IMR-90 (cell line): ENCODE measurements around the gene GALR1. TPM values are rescaled to one million over a fixed set of nuclear protein-coding genes. Genes with fewer than 3 reads are reported as not detected.

Experiments used
- ATAC-seq: fragments of 200-7000 bp; cut with Tn5 transposase; 2 replicates; pipeline ENCODE4 v1.9.1; 2020; ENCODE audit warnings: low read depth, mild to moderate bottlenecking, moderate library complexity
- BruUV-seq: library from RNA; stranded (reverse); fragments of 400-500 nt; replicated peaks from 2 replicates; lab custom pipeline; 2021; lab: Mats Ljungman, UMichigan
- CTCF ChIA-PET: fragments of 300-600 bp; formaldehyde crosslinking; extraction: SDS; loops from one replicate; lab custom pipeline; 2021; ENCODE audit warnings: antibody characterized with exemption; lab: Yijun Ruan, JAX
- POLR2A ChIA-PET: fragments of 300-600 bp; sonication (Branson Sonifier 250); formaldehyde crosslinking; loops from one replicate; lab custom pipeline; 2022; ENCODE audit warnings: antibody characterized with exemption; ENCODE audit not compliant: unreplicated experiment; lab: Charles Lee
- DNase-seq: peaks from one replicate; pipeline ENCODE4 v3.0.0; 2013
- H2AFZ ChIP-seq: replicated peaks from 2 replicates; pipeline ENCODE3; 2013; ENCODE audit warnings: low read length, mild to moderate bottlenecking; ENCODE audit not compliant: poor library complexity
- H2AK5ac ChIP-seq: 2 replicates; pipeline ENCODE4 v1.6.1; 2013; ENCODE audit warnings: low read depth, low read length, inconsistent platforms
- H2AK9ac ChIP-seq: replicated peaks from 2 replicates; pipeline ENCODE3; 2013; ENCODE audit warnings: mild to moderate bottlenecking, low read depth, low read length, moderate library complexity; ENCODE audit not compliant: poor library complexity
- H2BK120ac ChIP-seq: 2 replicates; pipeline ENCODE4 v1.6.1; 2013; ENCODE audit warnings: low read depth, low read length, inconsistent platforms
- H2BK15ac ChIP-seq: 3 replicates; pipeline ENCODE4 v1.6.1; 2013; ENCODE audit warnings: low read depth, low read length, inconsistent platforms
- H2BK20ac ChIP-seq: 2 replicates; pipeline ENCODE4 v1.6.1; 2013; ENCODE audit warnings: low read depth, mild to moderate bottlenecking, inconsistent platforms, low read length, moderate library complexity
- H2BK5ac ChIP-seq: 2 replicates; pipeline ENCODE4 v1.6.1; 2013; ENCODE audit warnings: mild to moderate bottlenecking, low read depth, low read length, inconsistent platforms; ENCODE audit not compliant: poor library complexity, severe bottlenecking
- H3K14ac ChIP-seq: replicated peaks from 2 replicates; pipeline ENCODE4 v1.6.1; 2013; ENCODE audit warnings: low read depth, low read length, inconsistent platforms
- H3K18ac ChIP-seq: 2 replicates; pipeline ENCODE4 v1.6.1; 2013; ENCODE audit warnings: low read depth, low read length, control low read depth
- H3K23ac ChIP-seq: 2 replicates; pipeline ENCODE4 v1.6.1; 2013; ENCODE audit warnings: low read depth, low read length, inconsistent platforms
- H3K27ac ChIP-seq: 2 replicates; pipeline ENCODE4 v1.5.1; 2013; ENCODE audit warnings: mild to moderate bottlenecking, control low read depth, low read length; ENCODE audit not compliant: insufficient read depth
- H3K27me3 ChIP-seq: 2 replicates; pipeline ENCODE4 v1.6.1; 2013; ENCODE audit warnings: low read length; ENCODE audit not compliant: control insufficient read depth, insufficient read depth
- H3K36me3 ChIP-seq: 2 replicates; pipeline ENCODE4 v1.6.1; 2013; ENCODE audit warnings: low read length, mixed read lengths; ENCODE audit not compliant: control insufficient read depth, insufficient read depth
- H3K4ac ChIP-seq: 2 replicates; pipeline ENCODE4 v1.6.1; 2013; ENCODE audit warnings: low read depth, low read length, inconsistent platforms
- H3K4me1 ChIP-seq: 2 replicates; pipeline ENCODE4 v1.6.1; 2013; ENCODE audit warnings: low read length, mixed read lengths; ENCODE audit not compliant: control insufficient read depth, insufficient read depth
- H3K4me2 ChIP-seq: 2 replicates; pipeline ENCODE4 v1.6.1; 2013; ENCODE audit warnings: low read depth, mild to moderate bottlenecking, control low read depth, low read length, moderate library complexity
- H3K4me3 ChIP-seq: 2 replicates; pipeline ENCODE4 v1.5.1; 2013; ENCODE audit warnings: low read depth, mild to moderate bottlenecking, control low read depth, low read length, moderate library complexity; ENCODE audit not compliant: insufficient read depth
- H3K56ac ChIP-seq: 2 replicates; pipeline ENCODE4 v1.6.1; 2013; ENCODE audit warnings: low read length, inconsistent platforms; ENCODE audit not compliant: insufficient read depth; ENCODE audit errors: extremely low read depth
- H3K79me1 ChIP-seq, 2 experiments: 2 replicates each; pipeline ENCODE4 v1.6.1; 2013; ENCODE audit warnings: low read length in 2 of 2, inconsistent platforms in 1 of 2, low read depth in 1 of 2
- H3K9ac ChIP-seq: 2 replicates; pipeline ENCODE4 v1.6.1; 2013; ENCODE audit warnings: low read depth, low read length, control low read depth
- H3K9me1 ChIP-seq: 2 replicates; pipeline ENCODE4 v1.6.1; 2013; ENCODE audit warnings: low read length, inconsistent platforms; ENCODE audit not compliant: insufficient read depth
- H3K9me3 ChIP-seq: 2 replicates; pipeline ENCODE4 v1.6.1; 2013; ENCODE audit warnings: low read length; ENCODE audit not compliant: control insufficient read depth, insufficient read depth
- H4K20me1 ChIP-seq: 2 replicates; pipeline ENCODE4 v1.6.1; 2013; ENCODE audit warnings: low read length, inconsistent platforms; ENCODE audit not compliant: insufficient read depth
- H4K5ac ChIP-seq: 2 replicates; pipeline ENCODE4 v1.6.1; 2013; ENCODE audit warnings: mild to moderate bottlenecking, low read depth, low read length, control low read depth
- H4K8ac ChIP-seq, 2 experiments: 2 replicates each; pipeline ENCODE4 v1.6.1; 2013; ENCODE audit warnings: low read depth in 2 of 2, low read length in 2 of 2, control low read depth in 1 of 2, inconsistent platforms in 1 of 2
- H4K91ac ChIP-seq: 2 replicates; pipeline ENCODE4 v1.6.1; 2013; ENCODE audit warnings: low read depth, low read length, inconsistent platforms; ENCODE audit not compliant: insufficient read depth
- BHLHE40 ChIP-seq: fragments of 150-350 bp; IDR thresholded peaks from 2 replicates; pipeline ENCODE4 v1.6.1; 2016; ENCODE audit warnings: mild to moderate bottlenecking, low read depth, low read length
- CEBPB ChIP-seq: IDR thresholded peaks from 2 replicates; pipeline ENCODE4 v1.6.1; 2012; ENCODE audit warnings: low read depth, low read length, improper control_type of control experiment
- CHD1 ChIP-seq: IDR thresholded peaks from 2 replicates; pipeline ENCODE4 v1.6.1; 2012; ENCODE audit warnings: low read depth, low read length, improper control_type of control experiment
- CTCF ChIP-seq: conservative IDR thresholded peaks from 2 replicates; pipeline ENCODE4 v1.5.1; 2012; ENCODE audit warnings: mild to moderate bottlenecking, low read depth, low read length, improper control_type of control experiment
- ELK1 ChIP-seq: fragments of 150-350 bp; IDR thresholded peaks from 2 replicates; pipeline ENCODE4 v1.6.1; 2016; ENCODE audit warnings: low read depth, mild to moderate bottlenecking, low read length, moderate library complexity, borderline replicate concordance
- FOS ChIP-seq: fragments of 150-350 bp; IDR thresholded peaks from 2 replicates; pipeline ENCODE4 v1.6.1; 2016; ENCODE audit warnings: low read depth, low read length
- MAFK ChIP-seq: IDR thresholded peaks from 2 replicates; pipeline ENCODE4 v1.6.1; 2012; ENCODE audit warnings: low read depth, low read length, improper control_type of control experiment
- MAZ ChIP-seq: IDR thresholded peaks from 2 replicates; pipeline ENCODE4 v1.6.1; 2012; ENCODE audit warnings: low read depth, mild to moderate bottlenecking, low read length, improper control_type of control experiment, moderate library complexity, borderline replicate concordance
- MXI1 ChIP-seq: IDR thresholded peaks from 2 replicates; pipeline ENCODE4 v1.6.1; 2012; ENCODE audit warnings: low read depth, mild to moderate bottlenecking, low read length, moderate library complexity, borderline replicate concordance
- NFE2L2 ChIP-seq: fragments of 150-350 bp; IDR thresholded peaks from 2 replicates; pipeline ENCODE4 v1.6.1; 2016; ENCODE audit warnings: low read depth, mild to moderate bottlenecking, low read length
- POLR2A ChIP-seq: IDR thresholded peaks from 2 replicates; pipeline ENCODE4 v1.6.1; 2012; ENCODE audit warnings: mild to moderate bottlenecking, low read depth, low read length
- RAD21 ChIP-seq: IDR thresholded peaks from 2 replicates; pipeline ENCODE4 v1.6.1; 2012; ENCODE audit warnings: low read length, improper control_type of control experiment
- RCOR1 ChIP-seq: IDR thresholded peaks from 2 replicates; pipeline ENCODE4 v1.6.1; 2012; ENCODE audit warnings: mild to moderate bottlenecking, low read length, improper control_type of control experiment; ENCODE audit not compliant: insufficient replicate concordance
- RFX5 ChIP-seq: IDR thresholded peaks from 2 replicates; pipeline ENCODE4 v1.8.0; 2012; ENCODE audit warnings: low read depth, mild to moderate bottlenecking, low read length, moderate library complexity
- SMC3 ChIP-seq: fragments of 150-350 bp; IDR thresholded peaks from 2 replicates; pipeline ENCODE4 v1.6.1; 2016; ENCODE audit warnings: low read depth, mild to moderate bottlenecking, antibody characterized with exemption, low read length, moderate library complexity
- USF2 ChIP-seq: fragments of 150-350 bp; IDR thresholded peaks from 2 replicates; pipeline ENCODE4 v1.6.1; 2017; ENCODE audit warnings: mild to moderate bottlenecking, antibody characterized with exemption, low read length, low read depth
- WGBS, 2 experiments: methylation state at CpG; one replicate each; pipeline versions ENCODE4 v1.1.5 to v1.1.7; 2013; ENCODE audit warnings: missing lambda C conversion rate in 2 of 2; ENCODE audit not compliant: insufficient read length in 1 of 2; ENCODE audit errors: extremely low coverage in 2 of 2; 5-methylcytosine and 5-hydroxymethylcytosine counted together
- dilution Hi-C: fragments of 300-500 bp; cut with HindIII; formaldehyde crosslinking; loops from one replicate; pipeline ENCODE4 v1.14.3; 2018; ENCODE audit warnings: low sequenced_read_pairs; ENCODE audit not compliant: unreplicated experiment
- in situ Hi-C: fragments of 300-500 bp; cut with MboI; formaldehyde crosslinking; loops from 3 replicates; pipeline ENCODE4 v1.14.3; 2019; ENCODE audit warnings: low sequenced_read_pairs, inconsistent platforms, mixed read lengths
- intact Hi-C: fragments of 100-400 bp; cut with micrococcal nuclease; formaldehyde crosslinking; loops from 2 replicates; pipeline ENCODE4 v1.10.0; 2022
- polyA plus RNA-seq, 3 experiments: library from polyadenylated mRNA; depleted of rRNA; stranded (reverse); fragments of >200 nt; gene quantifications; 2 replicates each; pipeline ENCODE4 v1.2.3, GENCODE V29; 2012; ENCODE audit warnings: low replicate concordance in 1 of 3
- total RNA-seq: library from RNA; depleted of rRNA; stranded (reverse); fragments of >200 nt; gene quantifications from 2 replicates; pipeline ENCODE4 v1.2.3, GENCODE V29; 2012

GALR1 gene
- total and polyA plus RNA-seq, 2 of the 4 experiments (the other 2 are of a cell fraction) = not detected

- Histone ChIP-seq H3K9me3 (peaks cover 12% of the 10 kb centered on the region), H3K4me1 (no peaks in the 10 kb centered on the region), H3K4me2 (no peak overlapping the region), H2AK5ac (no peak overlapping the region), H2BK20ac (no peak overlapping the region), H3K27ac (no peak overlapping the region), H3K4ac (no peak overlapping the region), H3K23ac (no peak overlapping the region), H3K9ac (no peak overlapping the region), H4K20me1 (no peaks in the 10 kb centered on the region), H2BK5ac (no peak overlapping the region), H4K8ac (no peak overlapping the region), H2BK15ac (no peak overlapping the region), H3K9me1 (no peaks in the 10 kb centered on the region), H2AK9ac (no peak overlapping the region), H4K91ac (no peak overlapping the region), H2AFZ (no peak overlapping the region), H3K56ac (no peak overlapping the region), H4K5ac (no peak overlapping the region), H2BK120ac (no peak overlapping the region), H3K79me1 (no peaks in the 10 kb centered on the region), H3K4me3 (no peak overlapping the region), H3K36me3 (no peaks in the 10 kb centered on the region), H3K14ac (no peak overlapping the region), H3K27me3 (no peaks in the 10 kb centered on the region), H3K18ac (no peak overlapping the region)
- intact Hi-C loops (no loop called here), in situ Hi-C loops (no loop called here), dilution Hi-C loops (no loop called here)
- no TSS peak for BruUV-seq
- DNase-seq (no peak), ATAC-seq (no peak)
- ChIA-PET POLR2A (no interaction called here), CTCF (no interaction called here)
- WGBS, 2 experiments = no CpG with 5 or more reads among the region's 6 CpGs
- TF ChIP-seq CEBPB = no peak
- no peak for TF ChIP-seq MAFK
- TF ChIP-seq BHLHE40 = no peak
- no peak for TF ChIP-seq FOS
- TF ChIP-seq CHD1 = no peak
- TF ChIP-seq USF2 = no peak
- TF ChIP-seq ELK1 = no peak
- TF ChIP-seq CTCF = no peak
- no peak for TF ChIP-seq SMC3
- no peak for TF ChIP-seq RFX5
- TF ChIP-seq MAZ = no peak
- TF ChIP-seq POLR2A = no peak
- TF ChIP-seq RCOR1 = no peak
- no peak for TF ChIP-seq RAD21
- TF ChIP-seq NFE2L2 = no peak
- TF ChIP-seq MXI1 = no peak
These were observed 50.1 kb downstream of the GALR1 start for GRCh38 chr18:77299706-77300105.
